ENCODE measurements around the gene ADGRV1. TPM values are rescaled to one million over a fixed set of nuclear protein-coding genes. Genes with fewer than 3 reads are reported as not detected.

Gene ADGRV1
- total and polyA plus RNA-seq, 12 donors = 129 to 2,577 (median 695) TPM

GRCh38 chr5:90551376-90551775, 7.2 kb upstream of the ADGRV1 start:
- Histone ChIP-seq H3K27me3 (peaks cover 5% of the 10 kb centered on the region), H3K27ac (no peak overlapping the region), H3K4me3 (no peak overlapping the region), H3K4me1 (replicated peaks in 1 of 2) (no peaks in the 10 kb centered on the region), H3K36me3 (replicated peaks in 1 of 2) (no peaks in the 10 kb centered on the region), H3K9me3 (replicated peaks in 1 of 3) (no peaks in the 10 kb centered on the region)
- no peak for TF ChIP-seq POLR2A (IDR thresholded peaks at IDR 0.05)
- no peak for TF ChIP-seq CTCF (IDR thresholded peaks at IDR 0.05)
- intact Hi-C loops (cut with DNase I) = no loop called here
- DNase-seq = no peak
- WGBS, 4 donors = 53 to 80% (median 72%) methylated on average over 5 of the region's 5 CpGs

GRCh38 chr5:90553711-90554110, 4.9 kb upstream of the ADGRV1 start:
- TF ChIP-seq CTCF (IDR thresholded peaks at IDR 0.05) (no peak), POLR2A (IDR thresholded peaks at IDR 0.05) (no peak)
- Histone ChIP-seq H3K36me3 (replicated peaks in 1 of 2) (no peaks in the 10 kb centered on the region), H3K27ac (no peak overlapping the region), H3K27me3 (peaks cover 27% of the 10 kb centered on the region), H3K9me3 (replicated peaks in 1 of 3) (no peaks in the 10 kb centered on the region), H3K4me3 (no peak overlapping the region), H3K4me1 (replicated peaks in 1 of 2) (peaks cover 0 to 4% of the 10 kb centered on the region in 2 donors)
- no peak for DNase-seq
- intact Hi-C loops (cut with DNase I) = no loop called here

GRCh38 chr5:90554358-90555006, 4.1 kb upstream of the ADGRV1 start:
- intact Hi-C loops (cut with DNase I) = no loop called here
- Histone ChIP-seq H3K9me3 (replicated peaks in 1 of 3) (no peaks in the 10 kb centered on the region), H3K36me3 (replicated peaks in 1 of 2) (no peaks in the 10 kb centered on the region), H3K4me1 (replicated peaks in 1 of 2) (peaks cover 0 to 4% of the 10 kb centered on the region in 2 donors), H3K27ac (no peak overlapping the region), H3K4me3 (no peak overlapping the region), H3K27me3 (peaks cover 35% of the 10 kb centered on the region)
- TF ChIP-seq POLR2A (IDR thresholded peaks at IDR 0.05) = no peak
- TF ChIP-seq CTCF (IDR thresholded peaks at IDR 0.05) = no peak
- no peak for DNase-seq
- WGBS, 4 donors = 59 to 70% (median 67%) methylated on average over 4 of the region's 4 CpGs

- H3K27me3 ChIP-seq = peaks cover 47% of the 10 kb centered on the region
- intact Hi-C loops (cut with DNase I) = no loop called here
- DNase-seq = no peak
- H3K9me3 ChIP-seq (replicated peaks in 1 of 3) = no peaks in the 10 kb centered on the region
- H3K4me1 ChIP-seq (replicated peaks in 1 of 2) = peaks cover 0 to 4% of the 10 kb centered on the region in 2 donors
- no peak for TF ChIP-seq CTCF (IDR thresholded peaks at IDR 0.05)
- TF ChIP-seq POLR2A (IDR thresholded peaks at IDR 0.05) = no peak
- H3K27ac ChIP-seq = no peak overlapping the region
- no peak overlapping the region for H3K4me3 ChIP-seq
- no peaks in the 10 kb centered on the region for H3K36me3 ChIP-seq (replicated peaks in 1 of 2)
These were observed 2.9 kb upstream of the ADGRV1 start for GRCh38 chr5:90555666-90556065.
